ENCODE measurements around the gene LAGE3.

GRCh38 chrX:154462396-154462795 lies 16.7 kb downstream of the LAGE3 start:
- no peak for TF ChIP-seq SP4 (CRISPR knock-in tag; IDR thresholded peaks at IDR 0.05)
- TF ChIP-seq ZBTB21 (CRISPR knock-in tag; IDR thresholded peaks at IDR 0.05) = no peak
- TF ChIP-seq E2F5 (CRISPR knock-in tag; conservative IDR thresholded peaks at IDR 0.05) = no peak
- TF ChIP-seq REST (IDR thresholded peaks at IDR 0.05; ENCODE audit: borderline replicate concordance in 1 of 2, low read depth in 1 of 2, low read length in 2 of 2) = no peak
- TF ChIP-seq SSRP1 (CRISPR knock-in tag; IDR thresholded peaks at IDR 0.05) = no peak
- no peak for TF ChIP-seq SOX13 (IDR thresholded peaks at IDR 0.05)
- no peak for TF ChIP-seq SOX13 (CRISPR knock-in tag; conservative IDR thresholded peaks at IDR 0.05 in 1 of 2, IDR thresholded peaks at IDR 0.05 in 1 of 2)
- TF ChIP-seq ETS1 (CRISPR knock-in tag; IDR thresholded peaks at IDR 0.05) = no peak
